B cell (primary cell): Measurements from ENCODE around the gene CSF2RB. TPM values are rescaled to one million over a fixed set of nuclear protein-coding genes. Genes with fewer than 3 reads are reported as not detected.

Source experiments
- ATAC-seq: fragments of 200-7000 bp; cut with Tn5 transposase; one replicate; pipeline ENCODE4 v1.10.0; 2021; ENCODE audit warnings: low read depth, mild to moderate bottlenecking, moderate number of reproducible peaks, moderate library complexity
- CTCF ChIA-PET: fragments of 350-600 bp; sonication (Branson Sonifier 250); formaldehyde crosslinking; loops from one replicate; lab custom pipeline; 2021; ENCODE audit warnings: antibody characterized with exemption, inconsistent platforms; lab: Charles Lee
- POLR2A ChIA-PET: fragments of 350-600 bp; sonication (Branson Sonifier 250); formaldehyde crosslinking; loops from one replicate; lab custom pipeline; 2021; ENCODE audit warnings: antibody characterized with exemption; lab: Charles Lee
- DNase-seq: peaks from one replicate; pipeline ENCODE4 v3.0.0; 2013
- H2AFZ ChIP-seq: 2 replicates; pipeline ENCODE4 v1.6.1; 2012; ENCODE audit warnings: mild to moderate bottlenecking, low read depth, low read length; ENCODE audit not compliant: insufficient read depth, poor library complexity, severe bottlenecking
- H3K27ac ChIP-seq, 2 donors: 1 replicate in 1 of 2; 2 replicates in 1 of 2; pipeline ENCODE4 v1.5.1; 2012 to 2013; ENCODE audit warnings: low read length in 2 of 2, mild to moderate bottlenecking in 2 of 2, moderate library complexity in 1 of 2
- H3K27me3 ChIP-seq, 4 experiments: fragments of 200-600 bp in 1 of 4; sonication (generic) in 1 of 4; replicated peaks in 1 of 4; 1 replicate in 2 of 4; 2 replicates in 2 of 4; pipeline versions ENCODE4 v1.6.1 to v1.7.0; 2013 to 2016; ENCODE audit warnings: low read length in 3 of 4, mild to moderate bottlenecking in 2 of 4, mixed read lengths in 1 of 4, moderate library complexity in 1 of 4; ENCODE audit not compliant: insufficient read depth in 4 of 4, control insufficient read depth in 3 of 4; ENCODE audit errors: control extremely low read depth in 1 of 4
- H3K36me3 ChIP-seq, 2 experiments: replicated peaks in 1 of 2; 1 replicate in 1 of 2; 2 replicates in 1 of 2; pipeline versions ENCODE4 v1.6.1 to v1.7.1; 2013; ENCODE audit warnings: low read length in 1 of 2; ENCODE audit not compliant: insufficient read depth in 2 of 2, control insufficient read depth in 1 of 2; ENCODE audit errors: control extremely low read depth in 1 of 2, extremely low read depth in 1 of 2
- H3K4me1 ChIP-seq, 2 donors: fragments of 200-600 bp in 1 of 2; sonication (generic) in 1 of 2; 1 replicate in 1 of 2; 2 replicates in 1 of 2; pipeline versions ENCODE4 v1.5.1 to v1.6.1; 2013 to 2017; ENCODE audit warnings: low read length in 2 of 2; ENCODE audit not compliant: control insufficient read depth in 2 of 2, insufficient read depth in 2 of 2
- H3K4me2 ChIP-seq: replicated peaks from 2 replicates; pipeline ENCODE3; 2012; ENCODE audit warnings: mild to moderate bottlenecking, low read depth, low read length; ENCODE audit not compliant: poor library complexity, severe bottlenecking
- H3K4me3 ChIP-seq, 5 experiments: fragments of 200-600 bp in 1 of 5; sonication (generic) in 1 of 5; 1 replicate in 3 of 5; 2 replicates in 2 of 5; pipeline versions ENCODE4 v1.5.1 to v1.7.0; 2011 to 2016; ENCODE audit warnings: low read length in 4 of 5, mild to moderate bottlenecking in 4 of 5, low read depth in 2 of 5, control low read depth in 1 of 5, moderate library complexity in 1 of 5; ENCODE audit not compliant: insufficient read depth in 1 of 5; ENCODE audit errors: control extremely low read depth in 1 of 5, extremely low read depth in 1 of 5
- H3K79me2 ChIP-seq: fragments of 200-600 bp; sonication (generic); one replicate; pipeline ENCODE4 v1.6.0; 2016; ENCODE audit warnings: low read length; ENCODE audit not compliant: control insufficient read depth, insufficient read depth
- H3K9ac ChIP-seq: fragments of 200-600 bp; sonication (generic); 2 replicates; pipeline ENCODE4 v1.6.1; 2017; ENCODE audit warnings: mild to moderate bottlenecking, low read length, moderate library complexity
- H3K9me3 ChIP-seq, 3 donors: one replicate each; pipeline versions ENCODE4 v1.6.1 to v1.7.1; 2013; ENCODE audit warnings: low read length in 2 of 3; ENCODE audit not compliant: control insufficient read depth in 2 of 3, insufficient read depth in 1 of 3; ENCODE audit errors: control extremely low read depth in 1 of 3
- H4K20me1 ChIP-seq: 2 replicates; pipeline ENCODE4 v1.6.0; 2012; ENCODE audit warnings: mild to moderate bottlenecking, low read length; ENCODE audit not compliant: insufficient read depth, control insufficient read depth, poor library complexity, severe bottlenecking
- H3K27ac Mint-ChIP-seq: one replicate; pipeline ENCODE4 v1.8.0; 2021; ENCODE audit warnings: mixed read lengths
- H3K27me3 Mint-ChIP-seq: one replicate; pipeline ENCODE4 v1.8.0; 2021; ENCODE audit warnings: mixed read lengths
- H3K4me1 Mint-ChIP-seq: one replicate; pipeline ENCODE4 v1.8.0; 2021; ENCODE audit warnings: mixed read lengths
- H3K4me3 Mint-ChIP-seq: one replicate; pipeline ENCODE4 v1.8.0; 2021; ENCODE audit warnings: mixed read lengths
- H3K9me3 Mint-ChIP-seq: one replicate; pipeline ENCODE4 v1.8.0; 2022; ENCODE audit warnings: mixed read lengths; ENCODE audit not compliant: insufficient read depth
- CTCF ChIP-seq: fragments of 200-600 bp; IDR thresholded peaks from one replicate; pipeline ENCODE4 v1.8.0; 2022; ENCODE audit warnings: antibody characterized with exemption, mild to moderate bottlenecking
- EZH2 ChIP-seq: IDR thresholded peaks from 2 replicates; pipeline ENCODE4 v1.6.1; 2012; ENCODE audit warnings: borderline replicate concordance, low read depth, mild to moderate bottlenecking, moderate library complexity, low read length; ENCODE audit not compliant: insufficient read depth, poor library complexity, severe bottlenecking
- WGBS: methylation state at CpG from one replicate; pipeline ENCODE4 v1.1.5; 2013; ENCODE audit warnings: missing lambda C conversion rate; ENCODE audit not compliant: insufficient coverage; 5-methylcytosine and 5-hydroxymethylcytosine counted together
- intact Hi-C: fragments of 100-400 bp; cut with micrococcal nuclease; formaldehyde crosslinking; loops from one replicate; pipeline ENCODE4 v1.10.0; 2022
- polyA plus RNA-seq: library from polyadenylated mRNA; depleted of rRNA; stranded (reverse); fragments of >200 nt; gene quantifications from 2 replicates; pipeline ENCODE4 v1.2.3, GENCODE V29; 2012
- total RNA-seq, 2 donors: library from RNA; stranded (reverse); fragments of 120-200 nt in 1 of 2; gene quantifications; 1 replicate in 1 of 2; 2 replicates in 1 of 2; pipeline versions ENCODE4 v1.2.3 to v1.2.4, GENCODE V29; 2013 to 2022

The CSF2RB gene
- total and polyA plus RNA-seq, 2 donors (not counting 1 experiment from before 2014, with no cell fraction given), result 22.0 to 39.7 TPM

GRCh38 chr22:36881504-36882245 lies 31.8 kb upstream of the CSF2RB start:
- CTCF ChIA-PET, result no interaction called here
- no peak overlapping the region for H3K27ac Mint-ChIP-seq
- H2AFZ ChIP-seq, result no peak overlapping the region
- POLR2A ChIA-PET, result interaction anchor here (0.6 kb wide), 2 partner anchors 21 to 96 kb away, joined by 3 to 5 read pairs; no protein-coding TSS in a partner anchor
- peaks cover 6 to 7% of the 10 kb centered on the region in 2 donors for H3K4me1 ChIP-seq
- H3K4me3 ChIP-seq, result no peak overlapping the region
- no peaks in the 10 kb centered on the region for H4K20me1 ChIP-seq
- no peaks in the 10 kb centered on the region for H3K27me3 ChIP-seq
- no CpG with 5 or more reads among the region's 1 CpG for WGBS
- no peaks in the 10 kb centered on the region for H3K79me2 ChIP-seq
- TF ChIP-seq CTCF (no peak), EZH2 (no peak)
- H3K4me3 Mint-ChIP-seq, result no peak overlapping the region
- H3K36me3 ChIP-seq, result peaks cover 3 to 15% of the 10 kb centered on the region in 2 experiments
- ATAC-seq (no peak), DNase-seq (no peak)
- intact Hi-C loops, result no loop called here
- peaks cover 8% of the 10 kb centered on the region for H3K27me3 Mint-ChIP-seq
- H3K9me3 ChIP-seq, result peaks cover 0 to 32% (median 28%) of the 10 kb centered on the region in 3 donors
- H3K9ac ChIP-seq, result no peak overlapping the region
- H3K9me3 Mint-ChIP-seq, result peaks cover 26% of the 10 kb centered on the region
- H3K27ac ChIP-seq, result no peak overlapping the region
- no peak overlapping the region for H3K4me2 ChIP-seq
- H3K4me1 Mint-ChIP-seq, result peaks cover 9% of the 10 kb centered on the region
